B cell (primary cell): ENCODE results near the gene KCNJ10. TPM values are rescaled to one million over a fixed set of nuclear protein-coding genes. Genes with fewer than 3 reads are reported as not detected.

Experiments
- ATAC-seq: fragments of 200-7000 bp; cut with Tn5 transposase; one replicate; pipeline ENCODE4 v1.10.0; 2021; ENCODE audit warnings: low read depth, mild to moderate bottlenecking, moderate number of reproducible peaks, moderate library complexity
- CTCF ChIA-PET: fragments of 350-600 bp; sonication (Branson Sonifier 250); formaldehyde crosslinking; loops from one replicate; lab custom pipeline; 2021; ENCODE audit warnings: antibody characterized with exemption, inconsistent platforms; lab: Charles Lee
- POLR2A ChIA-PET: fragments of 350-600 bp; sonication (Branson Sonifier 250); formaldehyde crosslinking; loops from one replicate; lab custom pipeline; 2021; ENCODE audit warnings: antibody characterized with exemption; lab: Charles Lee
- DNase-seq: peaks from one replicate; pipeline ENCODE4 v3.0.0; 2013
- H2AFZ ChIP-seq: 2 replicates; pipeline ENCODE4 v1.6.1; 2012; ENCODE audit warnings: mild to moderate bottlenecking, low read depth, low read length; ENCODE audit not compliant: insufficient read depth, poor library complexity, severe bottlenecking
- H3K27ac ChIP-seq, 2 donors: 1 replicate in 1 of 2; 2 replicates in 1 of 2; pipeline ENCODE4 v1.5.1; 2012 to 2013; ENCODE audit warnings: low read length in 2 of 2, mild to moderate bottlenecking in 2 of 2, moderate library complexity in 1 of 2
- H3K27me3 ChIP-seq, 4 experiments: fragments of 200-600 bp in 1 of 4; sonication (generic) in 1 of 4; replicated peaks in 1 of 4; 1 replicate in 2 of 4; 2 replicates in 2 of 4; pipeline versions ENCODE4 v1.6.1 to v1.7.0; 2013 to 2016; ENCODE audit warnings: low read length in 3 of 4, mild to moderate bottlenecking in 2 of 4, mixed read lengths in 1 of 4, moderate library complexity in 1 of 4; ENCODE audit not compliant: insufficient read depth in 4 of 4, control insufficient read depth in 3 of 4; ENCODE audit errors: control extremely low read depth in 1 of 4
- H3K36me3 ChIP-seq, 2 experiments: replicated peaks in 1 of 2; 1 replicate in 1 of 2; 2 replicates in 1 of 2; pipeline versions ENCODE4 v1.6.1 to v1.7.1; 2013; ENCODE audit warnings: low read length in 1 of 2; ENCODE audit not compliant: insufficient read depth in 2 of 2, control insufficient read depth in 1 of 2; ENCODE audit errors: control extremely low read depth in 1 of 2, extremely low read depth in 1 of 2
- H3K4me1 ChIP-seq, 2 donors: fragments of 200-600 bp in 1 of 2; sonication (generic) in 1 of 2; 1 replicate in 1 of 2; 2 replicates in 1 of 2; pipeline versions ENCODE4 v1.5.1 to v1.6.1; 2013 to 2017; ENCODE audit warnings: low read length in 2 of 2; ENCODE audit not compliant: control insufficient read depth in 2 of 2, insufficient read depth in 2 of 2
- H3K4me2 ChIP-seq: replicated peaks from 2 replicates; pipeline ENCODE3; 2012; ENCODE audit warnings: mild to moderate bottlenecking, low read depth, low read length; ENCODE audit not compliant: poor library complexity, severe bottlenecking
- H3K4me3 ChIP-seq, 5 experiments: fragments of 200-600 bp in 1 of 5; sonication (generic) in 1 of 5; 1 replicate in 3 of 5; 2 replicates in 2 of 5; pipeline versions ENCODE4 v1.5.1 to v1.7.0; 2011 to 2016; ENCODE audit warnings: low read length in 4 of 5, mild to moderate bottlenecking in 4 of 5, low read depth in 2 of 5, control low read depth in 1 of 5, moderate library complexity in 1 of 5; ENCODE audit not compliant: insufficient read depth in 1 of 5; ENCODE audit errors: control extremely low read depth in 1 of 5, extremely low read depth in 1 of 5
- H3K79me2 ChIP-seq: fragments of 200-600 bp; sonication (generic); one replicate; pipeline ENCODE4 v1.6.0; 2016; ENCODE audit warnings: low read length; ENCODE audit not compliant: control insufficient read depth, insufficient read depth
- H3K9ac ChIP-seq: fragments of 200-600 bp; sonication (generic); 2 replicates; pipeline ENCODE4 v1.6.1; 2017; ENCODE audit warnings: mild to moderate bottlenecking, low read length, moderate library complexity
- H3K9me3 ChIP-seq, 3 donors: one replicate each; pipeline versions ENCODE4 v1.6.1 to v1.7.1; 2013; ENCODE audit warnings: low read length in 2 of 3; ENCODE audit not compliant: control insufficient read depth in 2 of 3, insufficient read depth in 1 of 3; ENCODE audit errors: control extremely low read depth in 1 of 3
- H4K20me1 ChIP-seq: 2 replicates; pipeline ENCODE4 v1.6.0; 2012; ENCODE audit warnings: mild to moderate bottlenecking, low read length; ENCODE audit not compliant: insufficient read depth, control insufficient read depth, poor library complexity, severe bottlenecking
- H3K27ac Mint-ChIP-seq: one replicate; pipeline ENCODE4 v1.8.0; 2021; ENCODE audit warnings: mixed read lengths
- H3K27me3 Mint-ChIP-seq: one replicate; pipeline ENCODE4 v1.8.0; 2021; ENCODE audit warnings: mixed read lengths
- H3K4me1 Mint-ChIP-seq: one replicate; pipeline ENCODE4 v1.8.0; 2021; ENCODE audit warnings: mixed read lengths
- H3K4me3 Mint-ChIP-seq: one replicate; pipeline ENCODE4 v1.8.0; 2021; ENCODE audit warnings: mixed read lengths
- H3K9me3 Mint-ChIP-seq: one replicate; pipeline ENCODE4 v1.8.0; 2022; ENCODE audit warnings: mixed read lengths; ENCODE audit not compliant: insufficient read depth
- CTCF ChIP-seq: fragments of 200-600 bp; IDR thresholded peaks from one replicate; pipeline ENCODE4 v1.8.0; 2022; ENCODE audit warnings: antibody characterized with exemption, mild to moderate bottlenecking
- EZH2 ChIP-seq: IDR thresholded peaks from 2 replicates; pipeline ENCODE4 v1.6.1; 2012; ENCODE audit warnings: borderline replicate concordance, low read depth, mild to moderate bottlenecking, moderate library complexity, low read length; ENCODE audit not compliant: insufficient read depth, poor library complexity, severe bottlenecking
- WGBS: methylation state at CpG from one replicate; pipeline ENCODE4 v1.1.5; 2013; ENCODE audit warnings: missing lambda C conversion rate; ENCODE audit not compliant: insufficient coverage; 5-methylcytosine and 5-hydroxymethylcytosine counted together
- intact Hi-C: fragments of 100-400 bp; cut with micrococcal nuclease; formaldehyde crosslinking; loops from one replicate; pipeline ENCODE4 v1.10.0; 2022
- polyA plus RNA-seq: library from polyadenylated mRNA; depleted of rRNA; stranded (reverse); fragments of >200 nt; gene quantifications from 2 replicates; pipeline ENCODE4 v1.2.3, GENCODE V29; 2012
- total RNA-seq, 2 donors: library from RNA; stranded (reverse); fragments of 120-200 nt in 1 of 2; gene quantifications; 1 replicate in 1 of 2; 2 replicates in 1 of 2; pipeline versions ENCODE4 v1.2.3 to v1.2.4, GENCODE V29; 2013 to 2022

The KCNJ10 gene
- total and polyA plus RNA-seq, 2 donors (not counting 1 experiment from before 2014, with no cell fraction given): not detected

- Histone ChIP-seq H3K79me2 (no peaks in the 10 kb centered on the region), H3K36me3 (no peaks in the 10 kb centered on the region), H2AFZ (no peak overlapping the region), H3K4me2 (no peak overlapping the region), H3K9ac (no peak overlapping the region), H3K9me3 (no peaks in the 10 kb centered on the region), H3K4me1 (no peaks in the 10 kb centered on the region), H4K20me1 (no peaks in the 10 kb centered on the region), H3K27me3 (peaks cover 0 to 7% (median 3%) of the 10 kb centered on the region in 4 experiments), H3K27ac (no peak overlapping the region), H3K4me3 (no peak overlapping the region)
- no peak for TF ChIP-seq EZH2
- TF ChIP-seq CTCF: no peak
- no peak for ATAC-seq
- no peak for DNase-seq
- Mint-ChIP-seq H3K4me3 (no peak overlapping the region), H3K9me3 (no peaks in the 10 kb centered on the region), H3K4me1 (no peaks in the 10 kb centered on the region), H3K27ac (no peak overlapping the region), H3K27me3 (peaks cover 29% of the 10 kb centered on the region)
- POLR2A ChIA-PET: no interaction called here
- CTCF ChIA-PET: interaction anchor here (0.9 to 11.2 kb wide), 4 partner anchors 21 to 877 kb away, joined by 3 to 252 read pairs (median 58); partner anchors contain the start of genes FCRL6 and PIGM
- intact Hi-C loops: no loop called here
- no CpG with 5 or more reads among the region's 2 CpGs for WGBS
These were observed 60.2 kb downstream of the KCNJ10 start for GRCh38 chr1:160009801-160010200.

GRCh38 chr1:160009081-160009480 lies 60.9 kb downstream of the KCNJ10 start:
- no peaks in the 10 kb centered on the region for H3K4me1 ChIP-seq
- no peaks in the 10 kb centered on the region for H3K9me3 ChIP-seq
- H3K79me2 ChIP-seq: no peaks in the 10 kb centered on the region
- no peak overlapping the region for H3K4me3 Mint-ChIP-seq
- CTCF ChIA-PET: interaction anchor here (0.9 to 11.2 kb wide), 6 partner anchors 22 to 876 kb away, joined by 3 to 252 read pairs (median 61); partner anchors contain the start of genes FCRL6, PIGM and TAGLN2
- no peak overlapping the region for H2AFZ ChIP-seq
- no peak for TF ChIP-seq CTCF
- DNase-seq (no peak), ATAC-seq (no peak)
- POLR2A ChIA-PET: no interaction called here
- H4K20me1 ChIP-seq: no peaks in the 10 kb centered on the region
- peaks cover 29% of the 10 kb centered on the region for H3K27me3 Mint-ChIP-seq
- no peak overlapping the region for H3K27ac ChIP-seq
- no peak overlapping the region for H3K9ac ChIP-seq
- WGBS: 94% methylated on average over 2 of the region's 2 CpGs
- no peaks in the 10 kb centered on the region for H3K4me1 Mint-ChIP-seq
- no peak overlapping the region for H3K27ac Mint-ChIP-seq
- no peak overlapping the region for H3K4me2 ChIP-seq
- peaks cover 0 to 7% (median 3%) of the 10 kb centered on the region in 4 experiments for H3K27me3 ChIP-seq
- no peak overlapping the region for H3K4me3 ChIP-seq
- intact Hi-C loops: no loop called here
- H3K36me3 ChIP-seq: no peaks in the 10 kb centered on the region
- H3K9me3 Mint-ChIP-seq: no peaks in the 10 kb centered on the region
